Spleen (tissue), 11 donors: ENCODE data around the gene RAB3A. TPM values are rescaled to one million over a fixed set of nuclear protein-coding genes. Genes with fewer than 3 reads are reported as not detected.

Source experiments
- DNase-seq: peaks from one replicate; pipeline ENCODE4 v3.0.0-alpha.2; 2020
- H3K27ac ChIP-seq, 8 donors: fragments of 200-600 bp; sonication (generic) in 7 of 8; 1 replicate in 4 of 8; 2 replicates in 4 of 8; pipeline versions ENCODE4 v1.5.0 to v1.8.0; 2016 to 2021; ENCODE audit warnings: inconsistent platforms in 4 of 8, mild to moderate bottlenecking in 4 of 8, moderate library complexity in 1 of 8
- H3K27me3 ChIP-seq, 7 donors: fragments of 200-600 bp; sonication (generic) in 6 of 7; replicated peaks in 1 of 7; 1 replicate in 4 of 7; 2 replicates in 3 of 7; pipeline versions ENCODE4 v1.5.0 to v1.8.0; 2016 to 2021; ENCODE audit warnings: inconsistent platforms in 3 of 7, mild to moderate bottlenecking in 1 of 7
- H3K36me3 ChIP-seq, 6 donors: fragments of 200-600 bp; sonication (generic) in 5 of 6; 1 replicate in 4 of 6; 2 replicates in 2 of 6; pipeline versions ENCODE4 v1.5.0 to v1.8.0; 2016 to 2021; ENCODE audit warnings: inconsistent platforms in 2 of 6
- H3K4me1 ChIP-seq, 6 donors: fragments of 200-600 bp; sonication (generic) in 5 of 6; 1 replicate in 3 of 6; 2 replicates in 3 of 6; pipeline versions ENCODE4 v1.5.0 to v1.8.0; 2016 to 2021; ENCODE audit warnings: inconsistent platforms in 3 of 6
- H3K4me3 ChIP-seq, 8 donors: fragments of 200-600 bp; sonication (generic) in 7 of 8; 1 replicate in 4 of 8; 2 replicates in 4 of 8; pipeline versions ENCODE4 v1.5.0 to v1.8.0; 2016 to 2021; ENCODE audit warnings: inconsistent platforms in 4 of 8, mild to moderate bottlenecking in 4 of 8, moderate library complexity in 2 of 8
- H3K9me3 ChIP-seq, 8 donors: fragments of 200-600 bp; sonication (generic) in 7 of 8; 1 replicate in 4 of 8; 2 replicates in 4 of 8; pipeline versions ENCODE4 v1.5.0 to v1.8.0; 2016 to 2021; ENCODE audit warnings: inconsistent platforms in 4 of 8
- POLR2A ChIP-seq, 3 donors: fragments of 450-650 bp; IDR thresholded peaks; one replicate each; pipeline ENCODE4 v1.5.1; 2017; ENCODE audit warnings: antibody characterized with exemption in 3 of 3, mild to moderate bottlenecking in 1 of 3
- POLR2AphosphoS5 ChIP-seq, 3 donors: sonication (generic); formaldehyde crosslinking; IDR thresholded peaks; one replicate each; pipeline ENCODE4 v1.5.1; 2017; ENCODE audit warnings: antibody characterized with exemption in 3 of 3
- WGBS, 5 donors: extraction: QIAGEN DNeasy Blood & Tissue Kit in 3 of 5; methylation state at CpG; one replicate each; pipeline versions ENCODE4 v1.1.5 to v1.1.7; 2013 to 2018; 5-methylcytosine and 5-hydroxymethylcytosine counted together
- intact Hi-C: fragments of 100-400 bp; cut with DNase I; formaldehyde crosslinking; loops from one replicate; pipeline ENCODE4 v1.15.0; 2023; ENCODE audit warnings: low total_unique reads
- polyA plus RNA-seq, 3 donors: library from polyadenylated mRNA; stranded (reverse); fragments of 200-250 nt; gene quantifications; one replicate each; pipeline ENCODE4 v1.2.1, GENCODE V29; 2013
- total RNA-seq, 7 donors: library from RNA; depleted of rRNA in 3 of 7; stranded (reverse); fragments of >200 nt in 3 of 7; fragmentation: NEBNext Ultra II Directional in 4 of 7; extraction: Animal tissue kit (Norgen Biotek cat#: 25700) in 4 of 7; gene quantifications; one replicate each; pipeline versions ENCODE4 v1.1.0 to v1.2.1, GENCODE V29; 2016 to 2021
- TF ChIP-seq, protein P1 (sequence below), 11 experiments: fragments of 200-600 bp in 7 of 11; fragments of 450-650 bp in 4 of 11; sonication (generic) in 4 of 11; IDR thresholded peaks in 8 of 11; conservative IDR thresholded peaks in 3 of 11; 1 replicate in 7 of 11; 2 replicates in 4 of 11; pipeline versions ENCODE4 v1.4.0 to v1.8.0; 2016 to 2021; ENCODE audit warnings: antibody characterized with exemption in 11 of 11, inconsistent platforms in 4 of 11, mild to moderate bottlenecking in 1 of 11
- donor health status: healthy with polysubstance abuse.
- donor health status: DM: no; HTN: no; CAD: no; lungs with moderate emphysema.
- donor health status: DM: no; HTN: no; CAD: no.
- donor health status: Bipolar disorder and iron deficiency.
- donor health status: healthy.
- donor health status: DM: no; HTN: no; CAD: no.
- donor health status: DM: yes; HTN: yes; CAD: no.

Gene RAB3A
- total and polyA plus RNA-seq, 10 donors: 0.72 to 6.6 (median 1.6) TPM

DNA sequence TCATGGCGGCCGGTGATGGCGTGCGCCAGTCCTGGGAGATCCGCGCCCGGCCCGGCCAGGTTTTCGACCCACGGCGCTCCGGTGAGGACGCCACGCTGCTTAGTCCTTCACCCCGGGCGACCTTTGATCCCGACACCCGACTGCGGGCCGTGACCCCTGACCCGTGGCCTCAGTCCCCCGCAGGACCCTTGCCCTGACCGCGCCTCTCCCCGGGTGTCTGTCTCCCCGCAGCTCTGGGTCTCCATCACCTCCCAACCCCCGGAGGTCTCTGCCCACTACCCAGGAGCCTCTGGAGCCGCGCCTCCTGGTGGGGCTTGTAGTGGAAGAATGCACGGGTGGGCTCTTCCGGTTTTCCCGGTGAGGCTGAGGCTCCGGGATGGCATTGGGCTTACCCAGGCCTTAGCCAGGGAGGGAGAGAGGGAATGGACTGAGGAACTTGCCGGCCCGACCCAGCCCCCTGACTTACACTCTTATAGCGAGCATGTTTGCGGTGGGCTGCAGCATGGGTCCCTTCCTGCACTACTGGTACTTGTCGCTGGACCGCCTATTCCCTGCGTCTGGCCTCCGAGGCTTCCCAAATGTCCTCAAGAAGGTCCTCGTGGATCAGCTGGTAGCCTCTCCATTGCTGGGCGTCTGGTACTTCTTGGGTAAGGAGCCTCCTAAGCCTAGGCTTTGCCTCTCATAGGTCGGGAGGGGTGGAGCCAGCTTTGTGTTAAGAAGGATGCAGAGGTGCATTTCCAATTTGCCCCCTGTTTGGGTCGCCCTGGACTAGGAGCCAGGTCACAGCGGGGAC is 10.3 kb downstream of the RAB3A start:
- peak; percentile 83 for DNase-seq
- Histone ChIP-seq H3K9me3 (no peaks in the 10 kb centered on the region), H3K4me1 (peaks cover 16 to 50% (median 26%) of the 10 kb centered on the region in 6 donors), H3K27ac (peak overlapping the region; percentile 76 to 98 (median 86)), H3K4me3 (peak overlapping the region; percentile 60 to 94 (median 80)), H3K27me3 (no peaks in the 10 kb centered on the region), H3K36me3 (peaks cover 0 to 37% (median 25%) of the 10 kb centered on the region in 6 donors)
- WGBS, 5 donors: 3 to 11% (median 4%) methylated on average over 19 to 46 of the region's 46 CpGs
- TF ChIP-seq POLR2AphosphoS5 (IDR thresholded peaks at IDR 0.05) (no peak), POLR2A (IDR thresholded peaks at IDR 0.05) (no peak)
- TF ChIP-seq, protein P1, sequence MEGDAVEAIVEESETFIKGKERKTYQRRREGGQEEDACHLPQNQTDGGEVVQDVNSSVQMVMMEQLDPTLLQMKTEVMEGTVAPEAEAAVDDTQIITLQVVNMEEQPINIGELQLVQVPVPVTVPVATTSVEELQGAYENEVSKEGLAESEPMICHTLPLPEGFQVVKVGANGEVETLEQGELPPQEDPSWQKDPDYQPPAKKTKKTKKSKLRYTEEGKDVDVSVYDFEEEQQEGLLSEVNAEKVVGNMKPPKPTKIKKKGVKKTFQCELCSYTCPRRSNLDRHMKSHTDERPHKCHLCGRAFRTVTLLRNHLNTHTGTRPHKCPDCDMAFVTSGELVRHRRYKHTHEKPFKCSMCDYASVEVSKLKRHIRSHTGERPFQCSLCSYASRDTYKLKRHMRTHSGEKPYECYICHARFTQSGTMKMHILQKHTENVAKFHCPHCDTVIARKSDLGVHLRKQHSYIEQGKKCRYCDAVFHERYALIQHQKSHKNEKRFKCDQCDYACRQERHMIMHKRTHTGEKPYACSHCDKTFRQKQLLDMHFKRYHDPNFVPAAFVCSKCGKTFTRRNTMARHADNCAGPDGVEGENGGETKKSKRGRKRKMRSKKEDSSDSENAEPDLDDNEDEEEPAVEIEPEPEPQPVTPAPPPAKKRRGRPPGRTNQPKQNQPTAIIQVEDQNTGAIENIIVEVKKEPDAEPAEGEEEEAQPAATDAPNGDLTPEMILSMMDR (IDR thresholded peaks at IDR 0.05 in 8 of 11, conservative IDR thresholded peaks at IDR 0.05 in 3 of 11): peak in 1 of 11 experiments; percentile 18
- intact Hi-C loops: no loop called here

DNA sequence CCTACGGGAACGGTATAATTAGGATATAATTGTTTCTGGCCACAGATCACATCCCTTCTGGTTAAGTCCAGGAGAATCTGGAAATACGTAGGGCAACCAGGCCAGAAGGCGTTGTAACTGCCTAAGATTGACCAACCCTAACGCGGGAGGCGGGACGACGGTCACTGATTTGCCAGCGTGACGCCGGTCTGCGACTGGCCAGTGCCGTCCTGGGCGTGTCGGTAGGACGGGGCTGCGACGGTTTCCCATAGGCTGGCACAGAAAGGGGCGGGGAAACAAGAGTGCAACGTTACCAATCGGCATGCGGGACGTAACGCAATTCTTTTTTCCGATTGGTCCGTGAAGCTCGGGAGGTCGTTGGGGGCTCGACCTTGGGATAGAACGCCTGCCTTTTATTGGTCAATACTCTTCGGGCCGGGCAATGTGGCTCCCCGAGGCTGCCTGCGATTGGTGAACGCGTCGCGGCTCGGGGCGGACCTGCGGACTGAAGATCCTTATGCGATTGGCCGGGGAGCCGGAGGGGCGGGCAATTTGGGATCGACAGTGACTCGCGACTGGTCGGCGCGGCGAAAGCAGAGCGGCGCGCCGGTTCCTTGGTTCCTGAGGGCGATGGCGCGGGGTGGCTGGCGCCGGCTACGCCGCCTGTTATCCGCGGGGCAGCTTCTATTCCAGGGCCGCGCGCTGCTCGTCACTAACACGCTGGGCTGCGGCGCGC is 11.0 kb downstream of the RAB3A start, which contains the start of gene MPV17L2:
Gene MPV17L2, plus strand, starts transcription at position 546 of the 715 bp plus-strand sequence. Its CDS starts 64 bp downstream, at position 610.
- peak; percentile 99 for DNase-seq
- intact Hi-C loops: no loop called here
- 0% methylated on average over 40 to 74 of the region's 74 CpGs for WGBS, 5 donors
- peak within 1 kb of the TSS; percentile 86 to 98 (median 96) for H3K27ac ChIP-seq
- TF ChIP-seq, protein P1 (IDR thresholded peaks at IDR 0.05 in 8 of 11, conservative IDR thresholded peaks at IDR 0.05 in 3 of 11): peak in 3 of 11 experiments; percentile 4 to 51 (median 25)
- peak in 2 of 3 donors; percentile 65 to 93 for TF ChIP-seq POLR2A (IDR thresholded peaks at IDR 0.05)
- peak; percentile 94 to 98 (median 97) for TF ChIP-seq POLR2AphosphoS5 (IDR thresholded peaks at IDR 0.05)
- no peaks in the 10 kb centered on the region for H3K9me3 ChIP-seq
- no peaks in the 10 kb centered on the region for H3K27me3 ChIP-seq
- H3K4me3 ChIP-seq: peak within 1 kb of the TSS; percentile 60 to 94 (median 80)
- H3K4me1 ChIP-seq: peaks cover 16 to 50% (median 26%) of the 10 kb centered on the region in 6 donors
- H3K36me3 ChIP-seq: peaks cover 0 to 30% (median 19%) of the 10 kb centered on the region in 6 donors

DNA sequence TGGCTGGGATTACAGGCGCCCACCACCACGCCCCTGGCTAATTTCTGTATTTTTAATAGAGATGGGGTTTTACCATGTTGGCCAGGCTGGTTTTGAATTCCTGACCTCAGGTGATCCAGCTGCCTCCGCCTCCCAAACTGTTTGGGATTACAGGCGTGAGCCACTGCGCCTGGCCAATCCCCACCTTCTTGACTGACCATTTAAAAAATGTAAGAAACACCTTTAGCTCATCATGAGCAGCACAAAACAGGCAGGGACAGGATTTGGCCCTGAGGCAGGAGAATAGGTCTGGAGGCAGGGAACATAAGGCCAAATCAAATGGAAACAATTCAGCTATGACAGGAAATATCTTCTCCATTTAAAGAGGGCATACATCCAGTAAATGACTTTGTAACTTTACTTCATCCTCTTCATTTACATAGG is 12.2 kb downstream of the RAB3A start:
- H3K36me3 ChIP-seq: peaks cover 0 to 18% (median 12%) of the 10 kb centered on the region in 6 donors
- no peaks in the 10 kb centered on the region for H3K27me3 ChIP-seq
- H3K4me1 ChIP-seq: peaks cover 16 to 50% (median 26%) of the 10 kb centered on the region in 6 donors
- intact Hi-C loops: no loop called here
- DNase-seq: peak; percentile 76
- WGBS, 5 donors: 56 to 76% (median 66%) methylated on average over 5 of the region's 5 CpGs
- H3K27ac ChIP-seq: peak overlapping the region; percentile 86 to 98 (median 96)
- peak overlapping the region in 5 of 8 donors; percentile 47 to 93 (median 75) for H3K4me3 ChIP-seq
- no peaks in the 10 kb centered on the region for H3K9me3 ChIP-seq
- TF ChIP-seq POLR2AphosphoS5 (IDR thresholded peaks at IDR 0.05): no peak
- TF ChIP-seq, protein P1 (IDR thresholded peaks at IDR 0.05 in 8 of 11, conservative IDR thresholded peaks at IDR 0.05 in 3 of 11): peak in 1 of 11 experiments; percentile 66
